Activated T-helper 1 cell treated with anti-CD3 and anti-CD28 coated beads, Interleukin-2, amount 50 U/mL, for 16 hours (primary cell): ENCODE data around the gene SNRNP48.

Experiments used
- DNase-seq, 2 donors: peaks; one replicate each; pipeline ENCODE4 v3.0.0-alpha.2; 2020; ENCODE audit warnings: low read depth in 1 of 2, low spot score in 1 of 2

The SNRNP48 gene

DNA sequence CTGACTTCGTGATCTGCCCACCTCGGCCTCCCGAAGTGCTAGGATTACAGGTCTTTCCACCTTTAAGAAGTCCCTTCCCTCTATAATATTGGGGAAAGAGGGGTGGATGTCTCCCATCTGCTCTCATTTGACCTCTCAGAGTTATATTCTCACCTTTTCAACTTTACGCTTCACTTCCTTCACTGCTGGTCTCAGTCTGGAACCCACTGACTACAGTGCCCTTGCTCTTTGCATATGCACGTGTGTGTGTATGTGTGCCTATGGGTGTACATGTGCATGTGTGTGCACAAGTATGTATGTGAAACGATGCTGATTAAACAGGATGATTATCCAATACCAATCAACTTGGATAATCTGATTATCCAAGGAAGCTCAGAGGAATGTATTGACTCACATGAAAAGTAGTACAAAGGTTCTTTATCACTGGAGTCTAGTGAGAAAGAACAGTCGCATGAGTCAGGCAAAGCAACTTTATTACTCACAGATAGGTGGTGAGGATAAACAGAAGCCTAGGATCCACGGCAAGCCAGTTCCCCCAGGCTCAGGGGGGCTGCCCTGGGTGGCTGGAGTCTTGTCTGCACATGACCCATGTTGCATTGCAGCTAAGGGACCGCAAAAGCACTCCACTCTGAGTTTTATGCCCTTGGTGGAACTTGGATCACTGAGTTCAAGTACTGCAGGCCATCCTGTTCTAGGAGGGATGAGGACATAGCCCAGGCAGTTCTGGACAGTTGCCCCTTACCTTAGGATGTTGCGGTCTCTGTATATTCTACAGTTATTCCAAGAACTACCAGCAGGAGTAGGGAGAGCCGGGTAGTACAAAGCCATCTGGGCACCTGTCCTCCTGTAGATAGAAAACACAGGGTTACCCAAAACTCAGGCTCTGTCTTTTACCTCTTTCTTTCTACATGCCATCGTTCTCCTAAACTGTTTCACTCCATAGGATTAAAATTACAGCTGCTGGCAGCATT lies 50.9 kb downstream of the SNRNP48 start:
- DNase-seq: no peak

GRCh38 chr6:7642791-7643190 lies 52.8 kb downstream of the SNRNP48 start:
- DNase-seq: no peak

DNA sequence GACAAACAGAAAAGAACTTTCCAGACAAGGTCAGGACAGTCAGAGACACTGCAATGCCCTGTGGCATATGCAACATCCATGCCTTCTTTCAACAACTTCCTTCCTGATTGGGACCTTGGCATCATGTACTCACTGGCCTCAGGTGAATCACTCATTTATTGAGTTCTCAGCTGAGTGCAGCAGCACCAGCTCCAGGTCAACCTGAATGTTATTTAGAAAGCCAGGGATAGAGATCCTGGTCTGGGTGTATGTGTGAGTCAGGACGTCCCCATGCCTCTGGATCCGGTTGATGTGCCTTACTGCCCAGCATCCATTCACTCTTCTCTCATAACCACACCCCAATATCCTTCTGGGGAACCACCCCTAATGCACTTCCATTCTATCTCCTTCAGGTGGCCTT lies 54.4 kb downstream of the SNRNP48 start:
- no peak for DNase-seq

- DNase-seq: no peak
Observed at GRCh38 chr6:7646394-7646793, 56.4 kb downstream of the SNRNP48 start.

GRCh38 chr6:7647504-7647903 lies 57.5 kb downstream of the SNRNP48 start:
- DNase-seq: no peak

- no peak for DNase-seq
Observed at GRCh38 chr6:7649037-7649810, 59.2 kb downstream of the SNRNP48 start.

- DNase-seq: no peak
Observed at GRCh38 chr6:7650878-7651277, 60.9 kb downstream of the SNRNP48 start.

GRCh38 chr6:7652957-7653356 lies 63.0 kb downstream of the SNRNP48 start:
- DNase-seq: no peak

- no peak for DNase-seq
Observed at GRCh38 chr6:7656355-7656754, 66.4 kb downstream of the SNRNP48 start.

DNA sequence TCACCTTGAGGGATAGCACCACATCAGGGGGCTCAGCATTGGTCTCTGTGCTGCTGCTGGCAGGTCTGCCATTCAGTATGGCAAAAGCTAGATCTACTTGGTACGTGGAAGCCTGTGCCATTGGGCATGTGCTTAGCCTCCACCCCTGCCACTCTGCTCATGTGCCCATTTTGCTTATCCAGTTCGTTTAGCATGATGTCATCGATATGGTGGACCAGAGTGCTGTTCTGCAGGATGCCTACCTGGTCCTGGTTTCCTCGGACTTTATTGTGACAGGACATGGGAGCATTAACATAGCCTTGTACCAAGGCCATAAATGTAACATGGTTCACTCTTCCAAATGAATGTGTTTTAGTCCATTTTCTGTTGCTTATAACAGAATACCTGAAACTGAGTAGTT lies 68.5 kb downstream of the SNRNP48 start:
- DNase-seq: no peak

DNA sequence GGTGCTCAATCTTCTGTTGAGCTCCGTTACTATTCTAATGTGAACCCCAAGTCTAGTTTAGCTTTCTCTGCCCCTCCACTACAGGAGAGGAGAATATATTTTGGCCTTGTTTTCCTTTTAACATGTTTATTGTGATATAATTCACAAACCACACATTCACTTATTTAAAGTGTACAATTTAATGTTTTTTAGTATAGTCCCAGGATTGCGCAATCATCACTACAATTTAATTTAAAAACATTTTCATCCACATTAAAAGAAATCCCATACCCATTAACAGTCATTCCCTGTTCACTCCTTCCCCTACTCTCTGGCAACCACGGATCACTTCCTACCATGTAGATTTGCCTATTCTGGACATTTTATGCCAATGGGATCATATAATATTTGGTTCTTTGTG lies 71.4 kb downstream of the SNRNP48 start:
- no peak for DNase-seq
